CD4-positive, alpha-beta T cell treated with Interferon gamma for 1 hour (primary cell): ENCODE results near the gene SPATA13.
A peak's percentile ranks its signal among the peaks of the same experiment; 100 is the strongest.

Source experiments
- DNase-seq: peaks from one replicate; pipeline ENCODE4 v3.0.0-alpha.2; 2020

Gene SPATA13

DNA sequence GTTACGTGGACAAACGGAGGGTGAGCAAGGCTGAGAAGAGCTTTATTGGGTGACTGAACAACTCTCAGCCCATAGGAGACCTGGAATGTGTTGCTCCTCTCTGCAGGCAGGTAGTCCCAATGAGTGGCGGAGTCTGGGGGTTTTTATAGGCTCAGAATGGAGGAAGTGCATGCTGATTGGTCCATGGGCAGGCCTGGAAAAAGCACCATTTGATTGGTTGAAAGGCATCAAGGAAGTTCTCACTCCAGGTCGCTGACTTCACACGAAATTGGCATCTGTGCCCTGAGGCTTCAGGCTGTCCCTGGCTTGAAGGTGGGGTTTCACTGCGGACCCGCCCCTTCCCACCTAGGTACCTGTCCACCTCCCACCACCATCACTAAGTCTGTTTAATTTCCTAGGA is 65.4 kb downstream of the SPATA13 start:
- DNase-seq = no peak

DNA sequence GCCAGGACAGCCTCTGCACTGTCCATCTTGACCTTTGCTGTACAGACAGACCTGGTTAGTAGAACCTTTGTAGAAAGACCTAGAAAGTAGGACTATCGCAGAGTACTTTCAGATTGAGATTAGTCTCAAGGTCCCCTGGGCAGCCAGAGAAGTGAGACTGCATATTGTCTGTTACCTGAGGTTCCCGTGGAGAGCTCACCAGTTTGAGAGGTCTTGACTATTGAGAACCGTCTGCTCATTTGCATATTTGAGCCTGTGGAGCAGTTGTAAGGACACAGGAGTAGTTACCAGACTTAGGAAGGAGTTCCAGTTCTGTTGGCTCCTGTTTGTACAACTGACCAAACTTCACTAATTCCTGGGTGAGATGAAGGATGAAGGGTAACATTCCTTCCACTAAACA is 66.2 kb downstream of the SPATA13 start:
- DNase-seq = no peak

DNA sequence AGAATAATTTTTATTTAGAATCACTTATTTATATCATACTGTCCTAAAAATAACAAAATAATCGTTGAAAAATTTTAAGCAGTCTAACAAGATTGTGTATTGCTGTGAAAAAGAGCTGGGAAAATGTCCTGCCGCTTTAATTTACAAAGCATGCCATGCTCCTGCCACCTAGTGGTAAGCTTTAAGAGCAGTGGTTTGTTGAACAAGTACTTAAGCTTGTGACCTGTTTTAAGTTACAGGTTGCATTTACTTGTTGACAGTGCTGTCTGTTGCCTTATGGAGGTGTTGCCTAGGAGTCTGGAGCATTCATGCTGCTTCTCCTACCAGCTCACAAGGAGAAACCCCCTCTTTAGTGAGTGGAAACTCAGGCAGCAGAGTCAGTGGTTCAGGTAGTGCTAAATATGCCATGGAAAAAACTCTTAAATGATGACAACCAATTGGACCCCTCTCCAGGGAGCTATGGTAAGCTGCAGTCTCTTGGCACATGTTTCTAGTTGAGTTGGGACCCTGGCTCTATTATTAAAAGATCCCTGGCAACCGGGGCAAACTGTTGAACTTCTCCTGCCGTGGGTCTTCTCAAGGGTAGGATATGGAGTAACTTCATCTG is 68.4 kb downstream of the SPATA13 start:
- peak; percentile 43 for DNase-seq

DNA sequence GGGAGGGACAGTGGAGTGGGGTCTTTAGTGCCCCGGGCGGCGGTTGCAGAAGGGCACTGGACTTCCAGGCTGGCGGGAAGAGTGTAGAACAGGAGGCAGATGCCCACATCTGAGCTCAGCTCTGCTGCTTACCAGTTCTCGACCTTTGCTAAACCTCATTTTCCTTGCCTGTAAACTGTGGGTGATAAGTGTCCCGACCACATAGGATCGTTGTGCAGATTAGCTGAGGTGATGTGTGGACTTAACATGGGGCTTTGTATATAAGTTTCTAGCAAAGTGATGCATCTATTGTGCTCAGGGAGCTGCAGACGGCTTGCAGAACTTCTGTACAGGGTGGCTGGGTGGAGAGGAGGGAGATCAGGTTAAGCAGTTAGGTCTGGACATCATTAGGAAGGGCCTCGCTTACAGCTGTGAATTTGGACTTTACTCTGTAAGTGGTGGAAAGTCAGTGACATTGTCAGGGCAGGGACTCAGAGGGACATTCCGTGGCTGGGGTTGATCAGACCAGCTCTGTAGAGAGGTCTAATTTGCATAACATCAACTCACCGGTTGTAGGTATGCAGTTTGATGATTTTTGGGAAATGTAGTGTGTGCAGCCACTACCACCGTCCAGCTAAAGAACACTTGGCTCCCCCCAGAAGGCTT is 70.0 kb downstream of the SPATA13 start:
- no peak for DNase-seq

DNA sequence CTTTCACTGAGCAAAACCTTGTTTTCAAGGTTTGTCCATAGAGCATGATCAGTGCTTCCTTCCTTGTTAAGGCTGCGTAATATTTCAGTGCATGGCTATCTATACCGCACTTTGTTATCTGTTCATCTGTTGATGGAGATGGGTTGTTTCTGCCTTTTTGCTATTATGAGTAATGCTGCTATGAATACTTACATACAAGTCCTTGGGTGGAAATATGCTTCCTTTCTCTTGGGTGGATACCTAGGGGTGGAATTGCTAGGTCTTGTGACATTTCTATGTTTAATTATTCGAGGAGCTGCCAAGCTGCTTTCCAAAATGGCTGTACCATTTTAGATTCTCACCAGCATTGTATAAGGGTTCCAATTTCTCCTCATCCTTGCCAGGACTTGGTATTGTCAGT is 70.9 kb downstream of the SPATA13 start:
- DNase-seq = no peak

DNA sequence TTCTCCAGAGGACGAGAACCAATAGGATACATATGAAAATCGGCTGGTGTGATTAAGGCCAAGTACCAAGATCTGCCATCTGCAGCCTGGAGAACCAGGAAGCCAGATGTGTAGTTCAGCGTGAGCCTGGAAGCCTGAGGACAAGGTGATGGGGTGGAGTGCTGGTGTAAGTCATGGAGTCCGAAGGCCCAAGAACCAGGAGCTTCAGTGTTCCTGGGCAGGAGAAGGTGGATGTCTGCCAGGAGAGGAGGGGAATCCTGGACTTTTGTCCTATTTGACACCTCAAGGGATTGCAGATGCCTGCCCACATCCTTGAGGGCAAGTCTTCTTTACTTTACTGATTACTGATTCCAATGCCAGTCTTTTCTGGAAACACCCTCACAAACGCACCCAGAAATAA is 71.5 kb downstream of the SPATA13 start:
- DNase-seq = no peak

DNA sequence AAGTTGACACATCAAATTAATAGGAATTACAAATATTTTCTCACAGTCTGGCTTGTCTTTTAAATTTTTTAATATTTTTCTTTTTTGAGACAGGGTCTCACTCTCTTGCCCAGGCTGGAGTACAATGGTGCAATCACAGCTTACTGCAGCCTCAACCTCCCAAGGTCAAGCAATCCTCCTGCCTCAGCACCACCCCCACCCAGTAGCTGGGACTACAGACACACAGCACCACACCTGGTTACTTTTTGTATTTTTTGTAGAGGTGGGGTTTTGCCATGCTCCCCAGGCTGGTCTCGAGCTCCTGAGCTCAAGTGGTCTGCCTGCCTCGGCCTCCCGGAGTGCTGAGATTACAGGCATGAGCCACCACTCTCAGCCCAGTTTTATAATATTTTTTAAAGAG is 72.0 kb downstream of the SPATA13 start:
- no peak for DNase-seq

DNA sequence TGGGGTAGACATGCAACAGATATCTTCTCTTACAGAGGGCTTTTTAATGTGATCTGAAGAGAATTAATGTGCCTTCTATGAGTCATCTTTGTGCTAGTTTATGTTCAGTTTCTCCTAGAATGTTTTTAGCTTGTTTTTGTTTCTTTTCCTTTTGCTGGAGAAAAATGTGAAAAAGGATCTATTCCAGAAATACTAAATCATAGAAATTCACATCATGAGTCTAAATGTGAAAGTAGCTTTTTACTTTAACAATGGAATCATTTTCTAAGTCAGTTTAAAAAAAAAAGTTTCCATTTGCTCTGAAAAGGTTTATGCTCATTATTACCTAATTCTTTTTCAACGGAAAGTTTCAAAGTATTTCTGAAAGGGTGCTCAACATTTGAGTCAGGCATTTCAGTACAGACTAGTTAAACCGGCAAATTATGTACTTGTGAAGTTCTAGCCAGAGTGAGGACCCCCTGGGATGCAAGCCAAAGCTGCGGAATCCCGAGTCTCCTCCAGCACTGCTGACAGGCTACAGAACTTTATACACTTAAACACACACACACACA is 72.9 kb downstream of the SPATA13 start:
- no peak for DNase-seq

DNA sequence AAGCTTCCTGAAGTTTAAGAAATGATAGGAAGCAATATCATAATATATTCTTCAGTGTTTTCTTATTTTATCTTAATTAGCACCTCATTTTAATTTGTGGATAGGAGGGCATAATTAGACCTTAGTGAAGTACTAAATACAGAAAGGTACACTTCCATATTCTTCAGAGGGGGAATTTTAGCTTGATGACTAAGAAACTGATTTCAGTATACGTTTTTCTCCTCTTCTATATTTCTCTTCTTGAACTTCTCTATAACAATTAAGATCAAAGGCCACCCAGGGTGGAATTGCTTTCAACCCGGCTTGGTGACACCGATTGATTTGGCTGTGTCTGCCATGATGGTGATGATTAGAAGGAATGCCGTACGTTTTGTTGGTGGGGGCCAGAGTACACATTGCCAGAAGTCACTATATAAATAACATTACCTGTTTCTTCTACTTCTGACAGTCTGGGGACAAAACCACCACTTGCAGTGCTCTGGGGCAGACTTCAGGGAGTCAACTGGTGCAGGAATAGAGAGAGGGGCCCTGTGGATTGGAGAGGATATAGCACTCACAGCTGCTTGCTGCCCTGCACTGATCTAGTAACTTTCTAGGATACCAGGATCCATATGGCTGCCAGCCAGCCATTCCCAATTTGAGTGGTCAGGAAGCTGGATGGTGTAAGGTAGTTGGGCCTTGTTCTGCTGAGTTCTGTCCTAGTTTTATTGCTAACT is 73.8 kb downstream of the SPATA13 start:
- DNase-seq = no peak

DNA sequence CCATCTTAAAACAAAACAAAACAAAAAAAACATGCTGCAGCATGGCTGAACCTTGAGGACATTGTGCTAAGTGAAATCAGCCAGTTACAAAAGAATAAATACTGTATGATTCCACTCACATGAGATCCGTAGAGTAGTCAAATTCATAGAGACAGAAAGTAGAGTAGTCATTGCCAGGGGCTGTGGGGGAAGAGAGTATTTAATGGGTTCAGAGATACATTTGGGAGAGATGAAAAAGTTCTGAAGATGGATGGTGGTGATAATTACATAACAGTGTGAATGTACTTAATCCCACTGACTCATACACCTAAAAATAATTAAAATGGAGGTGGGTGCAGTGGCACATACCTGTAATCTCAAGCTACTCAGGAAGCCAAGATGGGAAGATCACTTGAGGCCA is 76.8 kb downstream of the SPATA13 start:
- no peak for DNase-seq

DNA sequence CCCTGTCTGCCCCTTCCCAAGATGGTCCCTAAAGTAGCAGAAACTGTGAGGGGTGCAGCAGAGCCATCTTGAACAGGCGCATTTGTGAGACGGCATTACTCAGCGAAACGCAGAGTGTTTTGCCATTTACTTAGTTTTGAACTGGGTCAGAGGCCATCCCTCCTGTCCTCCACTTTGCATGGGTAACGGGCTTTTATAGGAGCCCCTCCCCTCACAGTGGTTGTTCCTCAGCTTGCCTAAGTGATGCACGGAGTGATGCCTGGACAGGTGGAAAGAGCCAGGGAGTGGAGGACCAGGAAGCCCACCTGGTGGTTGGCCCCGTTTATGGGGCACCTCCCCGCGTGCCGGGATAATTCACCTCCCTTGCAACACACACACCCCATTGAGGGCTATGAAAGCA is 80.8 kb downstream of the SPATA13 start:
- no peak for DNase-seq

DNA sequence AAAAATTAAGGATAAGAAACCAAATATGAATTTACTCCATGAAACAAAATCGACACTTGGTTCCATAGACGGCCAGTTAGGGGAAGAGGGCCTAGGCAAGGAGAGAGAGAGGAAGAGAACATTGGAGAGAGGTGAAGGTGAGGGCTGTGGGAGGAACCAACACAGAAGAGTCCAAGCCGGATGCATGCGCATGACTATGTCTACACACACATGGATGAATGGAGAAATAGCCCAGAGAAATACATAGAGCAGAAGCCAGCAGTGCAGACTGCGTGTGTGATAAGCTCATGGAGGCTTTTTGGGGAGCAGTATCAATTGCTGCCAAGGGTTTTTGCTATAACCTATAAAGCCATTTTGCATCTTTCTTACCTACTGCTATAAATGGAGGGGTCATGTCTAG is 81.6 kb downstream of the SPATA13 start:
- DNase-seq = no peak

DNA sequence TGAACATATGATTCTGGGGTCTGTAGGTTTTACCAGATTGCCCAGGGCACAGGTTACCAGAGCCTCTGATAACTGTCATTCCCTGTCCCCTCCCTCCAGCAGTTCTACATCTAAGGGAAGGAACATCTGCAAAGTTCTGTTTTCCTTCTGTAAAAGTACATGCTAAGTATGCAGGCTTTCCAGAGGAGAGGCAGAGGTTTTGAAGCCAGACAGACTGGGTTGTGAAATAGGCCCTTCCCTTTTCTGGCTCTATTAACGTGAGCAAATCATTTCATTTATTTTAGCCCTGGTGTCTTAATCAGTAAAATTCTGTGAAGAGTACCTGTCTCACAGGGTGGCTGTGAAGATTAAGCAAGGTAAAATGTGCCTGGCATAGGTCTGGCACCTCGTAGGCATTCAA is 82.8 kb downstream of the SPATA13 start:
- no peak for DNase-seq

DNA sequence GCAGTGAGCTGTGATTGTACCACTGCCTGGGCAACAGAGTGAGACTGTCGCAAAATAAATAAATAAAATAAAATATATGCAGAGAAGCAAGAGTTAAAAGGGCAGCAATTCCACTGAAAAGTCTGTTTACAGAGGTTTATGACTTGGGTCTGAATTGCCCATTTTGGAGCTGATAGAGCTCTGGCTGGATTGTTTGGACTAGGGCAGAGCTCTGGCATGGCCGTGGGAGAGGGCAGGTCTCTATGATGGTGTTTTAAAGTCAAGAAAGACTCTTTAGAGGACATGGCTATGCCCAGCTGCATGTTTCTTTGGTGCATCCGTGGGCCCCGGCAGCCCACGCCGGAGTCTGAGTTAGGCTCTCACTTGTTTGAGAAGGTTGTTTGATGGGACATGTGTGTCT is 84.3 kb downstream of the SPATA13 start:
- no peak for DNase-seq

DNA sequence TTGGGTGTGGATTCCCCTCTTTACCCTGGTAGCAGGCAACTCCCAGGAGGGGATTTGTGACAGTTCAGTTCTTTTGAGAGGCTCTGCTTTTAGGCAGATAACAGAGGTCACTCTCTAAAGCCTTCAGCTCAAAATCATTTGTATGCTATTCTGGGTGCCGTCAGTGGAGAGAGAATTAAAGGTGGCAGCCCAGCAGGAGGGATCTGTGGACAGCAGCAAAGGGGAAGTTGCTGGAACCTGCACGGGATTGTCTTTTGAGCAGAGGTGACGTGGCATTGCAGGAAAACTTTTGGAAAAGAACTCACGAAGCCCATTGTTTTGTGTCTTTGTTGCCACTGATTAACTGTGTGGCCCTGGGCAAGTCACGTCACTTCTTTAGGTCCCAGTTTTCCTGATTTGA is 86.5 kb downstream of the SPATA13 start:
- DNase-seq = no peak

DNA sequence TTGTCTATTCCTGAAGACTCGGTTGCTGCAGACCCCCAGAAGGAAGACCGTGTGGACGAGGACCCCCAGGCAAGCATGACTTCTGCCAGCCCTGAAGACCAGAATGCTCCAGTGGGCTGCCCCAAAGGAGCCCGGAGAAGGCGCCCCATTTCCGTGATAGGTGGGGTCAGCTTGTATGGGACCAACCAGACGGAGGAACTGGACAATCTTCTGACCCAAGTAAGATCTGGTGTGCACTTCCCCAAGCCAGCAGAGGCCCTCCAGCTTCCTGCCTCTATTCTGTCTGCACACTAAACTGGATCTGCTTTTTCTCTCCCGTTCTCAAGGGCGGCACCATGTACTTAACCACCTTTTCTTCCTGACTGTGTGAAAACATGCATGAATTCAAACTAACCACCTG is 89.1 kb downstream of the SPATA13 start:
- no peak for DNase-seq

DNA sequence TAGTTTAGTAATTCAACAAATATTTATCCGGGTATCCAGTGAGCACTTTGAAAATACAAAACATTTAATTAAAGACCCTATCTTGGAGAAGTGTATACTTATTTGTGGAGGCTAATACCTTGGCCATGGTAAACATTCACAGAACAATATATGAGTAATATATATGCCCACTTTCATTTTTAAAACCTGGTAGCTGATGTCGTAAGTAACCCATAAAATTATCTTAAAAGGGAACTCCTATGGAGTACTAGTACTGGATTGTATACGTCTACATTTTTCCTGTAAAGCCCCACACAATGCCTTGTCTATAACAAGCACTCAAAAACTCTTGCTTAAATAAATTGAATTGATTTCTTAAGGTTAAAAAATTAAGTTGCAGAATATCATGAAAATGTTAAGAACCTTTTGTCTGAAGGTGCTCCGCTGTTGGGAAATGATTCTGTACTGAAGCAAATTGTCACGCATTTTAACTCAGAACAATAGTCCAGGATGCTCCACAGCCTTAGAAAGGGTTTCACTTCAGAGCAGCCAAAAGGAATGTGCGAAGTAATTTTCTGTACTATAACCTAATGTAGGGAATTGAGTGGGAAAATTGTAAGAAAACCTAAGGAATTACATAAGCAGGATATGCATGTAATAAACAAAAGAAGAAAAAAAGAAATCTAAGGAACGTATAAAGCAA is 90.0 kb downstream of the SPATA13 start:
- no peak for DNase-seq

DNA sequence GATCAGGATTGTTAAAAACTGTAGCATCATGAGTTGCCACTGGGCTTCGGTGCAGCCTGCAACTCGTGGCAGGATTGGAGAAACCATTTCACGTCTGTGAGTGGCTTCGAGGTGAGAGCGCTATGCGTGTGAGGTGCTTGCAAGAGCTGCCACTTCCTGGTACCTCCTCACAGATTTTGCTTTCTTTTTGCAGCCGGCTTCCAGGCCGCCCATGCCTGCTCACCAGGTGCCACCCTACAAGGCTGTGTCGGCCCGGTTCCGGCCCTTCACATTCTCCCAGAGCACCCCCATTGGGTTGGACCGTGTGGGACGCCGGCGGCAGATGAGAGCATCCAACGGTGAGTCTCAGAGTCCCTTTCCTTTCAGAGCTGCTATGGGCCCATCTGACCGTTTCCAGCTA is 91.0 kb downstream of the SPATA13 start:
- peak; percentile 87 for DNase-seq

DNA sequence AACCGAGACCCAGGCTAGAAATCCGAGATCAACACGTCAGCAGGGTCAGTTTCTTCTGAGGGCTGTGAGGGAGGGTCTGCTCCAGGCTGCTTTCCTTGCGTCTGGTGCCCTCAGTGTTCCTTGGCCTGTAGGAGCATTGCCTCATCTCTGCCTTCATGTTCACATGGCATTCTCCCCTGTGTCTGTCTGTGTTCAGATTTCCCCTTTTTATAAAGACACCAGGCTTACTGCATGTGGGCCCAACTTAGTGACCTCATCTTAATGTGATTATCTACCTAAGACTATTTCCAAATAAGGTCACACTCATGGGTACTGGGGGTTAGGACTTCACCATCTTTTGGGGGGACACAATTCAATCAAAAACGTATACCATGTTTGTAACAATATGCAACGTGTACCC is 91.6 kb downstream of the SPATA13 start:
- peak; percentile 32 for DNase-seq

DNA sequence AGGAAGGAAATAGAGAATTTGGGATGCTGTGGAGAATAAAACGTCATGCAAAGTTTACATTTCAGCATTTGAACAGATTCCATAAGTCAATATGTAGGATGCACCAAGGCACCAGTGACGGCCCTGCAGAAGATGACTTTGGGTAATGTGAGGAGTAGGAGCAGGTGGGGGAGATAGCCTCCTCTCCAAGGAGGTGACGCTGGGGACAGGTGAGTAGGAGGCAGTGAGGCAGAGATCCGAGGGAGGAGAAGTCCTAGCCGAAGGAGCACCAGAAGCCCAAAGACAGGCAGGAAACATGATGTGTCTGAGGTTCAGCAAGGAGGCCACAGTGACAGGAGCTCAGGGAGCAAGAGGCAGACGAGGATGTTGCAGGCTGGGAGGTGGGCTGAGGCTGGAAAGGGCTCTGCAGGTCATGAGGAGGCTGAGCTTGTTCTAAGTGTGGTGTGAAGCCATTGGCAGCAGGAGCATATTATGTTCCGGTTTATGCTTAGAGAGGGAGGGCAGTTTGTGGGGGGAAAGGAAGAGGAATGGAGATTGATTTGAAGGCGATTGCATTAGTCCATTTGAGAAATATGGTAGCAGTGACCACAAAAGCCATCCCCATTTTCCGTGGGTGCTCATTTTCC is 93.1 kb downstream of the SPATA13 start:
- DNase-seq = no peak

DNA sequence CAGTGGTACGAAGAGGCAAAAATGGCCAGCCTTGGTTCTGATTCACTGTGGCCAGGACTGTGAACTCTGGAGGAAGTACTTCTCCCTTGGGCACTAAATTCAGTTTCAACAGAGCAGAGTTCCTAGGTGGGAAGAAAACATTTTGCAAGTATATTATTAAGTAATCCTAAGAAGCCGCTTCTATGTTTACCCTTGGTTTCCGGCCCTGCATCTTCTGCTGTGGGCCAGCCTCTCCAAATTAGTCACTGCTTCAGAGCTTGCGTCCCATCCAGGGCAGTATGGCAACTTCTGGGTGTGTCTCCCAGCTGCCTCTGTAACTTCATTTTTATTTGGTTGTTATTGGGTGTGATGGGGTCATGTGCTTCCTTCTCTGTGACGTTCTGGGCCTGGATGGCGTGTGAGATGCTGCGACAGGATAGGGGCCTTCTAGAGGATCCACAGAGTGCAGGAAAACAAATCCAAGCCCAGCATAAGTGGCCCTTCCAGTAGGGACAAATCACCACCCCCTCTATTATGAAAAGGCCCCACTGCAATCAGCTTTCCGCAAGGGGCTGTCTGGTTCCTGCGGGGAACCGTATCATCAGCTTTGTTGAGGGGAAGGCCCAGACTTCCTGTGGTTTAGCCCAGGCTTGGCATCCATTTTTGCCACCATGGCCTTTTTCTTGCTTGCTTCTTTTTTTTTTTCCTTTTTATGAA is 93.8 kb downstream of the SPATA13 start:
- DNase-seq = peak; percentile 83

DNA sequence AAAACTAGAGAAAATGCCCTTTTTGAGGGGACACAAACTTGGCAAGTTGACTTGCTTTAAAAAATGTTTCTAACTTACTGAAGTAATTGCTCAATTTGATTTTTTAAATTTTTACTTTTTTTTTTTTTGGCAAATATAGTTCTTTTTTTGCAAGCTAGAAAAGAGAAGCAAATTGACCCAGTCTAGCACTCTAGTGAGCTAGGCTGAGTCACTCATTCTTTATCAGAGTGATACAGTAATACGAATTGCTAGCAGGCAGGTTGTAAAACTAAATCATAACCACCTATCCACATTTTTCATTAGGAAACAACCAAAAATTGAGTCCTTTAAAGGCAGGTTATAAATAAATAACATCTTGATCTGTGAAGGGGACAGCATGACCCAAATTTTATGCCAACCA is 97.0 kb downstream of the SPATA13 start:
- no peak for DNase-seq

DNA sequence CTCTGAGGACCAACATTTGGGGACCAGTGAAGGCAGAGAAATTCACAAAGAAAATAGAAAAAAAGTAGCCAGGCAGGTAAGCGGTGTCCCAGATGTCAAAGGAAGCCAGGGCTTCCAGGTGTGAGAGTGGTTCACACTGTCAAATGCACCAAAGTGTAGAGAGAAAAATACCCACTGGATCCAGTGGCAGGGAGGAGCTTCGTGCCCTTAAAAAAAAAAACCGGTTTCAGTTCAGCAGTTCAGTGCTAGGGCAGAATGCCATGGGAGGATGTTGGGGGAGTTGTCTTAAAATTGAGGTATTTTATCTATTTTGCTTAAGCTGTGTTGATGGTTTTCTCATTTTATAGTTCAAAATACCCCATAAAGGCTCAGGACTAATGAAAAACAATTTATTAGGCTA is 101.0 kb downstream of the SPATA13 start:
- DNase-seq = no peak
